Measurements from ENCODE around the gene LRRC43. TPM values are rescaled to one million over a fixed set of nuclear protein-coding genes. Genes with fewer than 3 reads are reported as not detected.

Gene LRRC43
- total and polyA plus RNA-seq, 7 donors: 0.05 to 0.36 (median 0.13) TPM; not detected in 2

DNA sequence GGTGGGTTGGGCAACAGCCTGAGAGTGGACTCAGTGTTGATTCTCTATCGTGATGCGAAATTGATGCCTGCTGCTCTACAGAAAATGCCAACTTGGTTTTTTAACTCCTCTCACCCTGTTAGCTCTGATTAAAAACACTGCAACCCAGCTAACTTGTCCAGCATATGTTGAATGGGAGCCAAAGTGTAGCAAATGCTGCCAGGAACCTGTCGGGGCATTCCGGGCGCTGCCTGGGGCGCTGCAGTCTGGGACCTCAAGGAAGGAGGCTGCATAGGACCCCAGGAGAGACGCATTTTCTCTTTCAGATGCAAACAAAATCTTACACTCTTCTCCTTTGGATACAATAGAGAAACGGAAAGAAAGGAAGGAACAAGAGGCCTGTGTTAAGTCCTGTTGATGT lies 24.5 kb downstream of the LRRC43 start:
- DNase-seq: no peak
- TF ChIP-seq, protein P1, sequence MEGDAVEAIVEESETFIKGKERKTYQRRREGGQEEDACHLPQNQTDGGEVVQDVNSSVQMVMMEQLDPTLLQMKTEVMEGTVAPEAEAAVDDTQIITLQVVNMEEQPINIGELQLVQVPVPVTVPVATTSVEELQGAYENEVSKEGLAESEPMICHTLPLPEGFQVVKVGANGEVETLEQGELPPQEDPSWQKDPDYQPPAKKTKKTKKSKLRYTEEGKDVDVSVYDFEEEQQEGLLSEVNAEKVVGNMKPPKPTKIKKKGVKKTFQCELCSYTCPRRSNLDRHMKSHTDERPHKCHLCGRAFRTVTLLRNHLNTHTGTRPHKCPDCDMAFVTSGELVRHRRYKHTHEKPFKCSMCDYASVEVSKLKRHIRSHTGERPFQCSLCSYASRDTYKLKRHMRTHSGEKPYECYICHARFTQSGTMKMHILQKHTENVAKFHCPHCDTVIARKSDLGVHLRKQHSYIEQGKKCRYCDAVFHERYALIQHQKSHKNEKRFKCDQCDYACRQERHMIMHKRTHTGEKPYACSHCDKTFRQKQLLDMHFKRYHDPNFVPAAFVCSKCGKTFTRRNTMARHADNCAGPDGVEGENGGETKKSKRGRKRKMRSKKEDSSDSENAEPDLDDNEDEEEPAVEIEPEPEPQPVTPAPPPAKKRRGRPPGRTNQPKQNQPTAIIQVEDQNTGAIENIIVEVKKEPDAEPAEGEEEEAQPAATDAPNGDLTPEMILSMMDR (IDR thresholded peaks at IDR 0.05): no peak
- ATAC-seq: no peak
- Histone ChIP-seq H3K27me3 (ENCODE audit: insufficient read depth in 3 of 3, low read length in 2 of 3) (peaks cover 0 to 33% (median 19%) of the 10 kb centered on the region in 3 donors), H3K4me3 (no peak overlapping the region), H3K27ac (no peak overlapping the region), H3K9me3 (no peaks in the 10 kb centered on the region), H3K36me3 (ENCODE audit: insufficient read depth in 1 of 2, low read depth in 1 of 2) (peaks cover 5 to 57% of the 10 kb centered on the region in 2 donors), H3K4me1 (no peaks in the 10 kb centered on the region)
- intact Hi-C loops (cut with DNase I): loop anchor here in 1 of 2 donors (10.0 kb wide), 1 partner anchor 283 kb away; no protein-coding TSS in a partner anchor
- 77 to 93% (median 78%) methylated on average over 8 of the region's 8 CpGs for WGBS, 3 donors

DNA sequence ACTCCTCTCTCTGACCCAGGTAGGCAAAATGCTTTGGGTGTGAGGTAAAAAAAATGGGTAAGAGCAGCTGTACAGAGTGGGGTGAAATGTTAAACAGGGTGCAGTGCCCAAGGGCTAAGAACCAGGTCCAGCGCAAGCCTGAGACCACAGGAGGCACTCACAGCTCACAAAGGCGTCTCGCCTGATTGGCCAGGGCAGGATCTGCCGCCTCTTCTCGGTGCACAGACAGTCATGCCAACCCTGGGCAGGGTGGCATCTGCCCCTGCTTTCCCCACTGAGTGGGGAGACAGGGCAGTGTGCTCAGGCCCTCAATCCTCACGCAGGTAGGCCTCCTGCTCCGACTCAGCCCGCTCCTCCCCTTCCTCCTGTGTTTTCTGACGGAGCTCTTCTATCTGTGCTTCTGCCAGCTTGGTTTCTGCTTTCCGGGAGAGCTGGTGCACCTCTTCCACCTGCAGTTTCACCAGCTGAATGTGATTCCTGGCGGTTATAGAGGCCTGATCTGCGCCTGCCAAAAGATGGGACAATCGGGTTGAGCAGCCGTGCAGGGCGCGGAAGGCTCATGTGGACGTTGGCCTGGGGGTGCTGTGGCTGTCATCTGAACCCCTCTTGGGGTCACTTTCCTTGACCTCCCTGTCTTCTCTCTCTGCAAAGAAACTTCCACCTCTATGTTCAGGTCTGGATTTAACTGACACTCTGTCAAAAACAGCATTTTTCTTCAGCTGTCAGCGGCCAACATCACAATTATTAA lies 25.3 kb downstream of the LRRC43 start:
- H3K4me1 ChIP-seq: no peaks in the 10 kb centered on the region
- ATAC-seq (no peak), DNase-seq (no peak)
- H3K4me3 ChIP-seq: no peak overlapping the region
- H3K27ac ChIP-seq: no peak overlapping the region
- intact Hi-C loops (cut with DNase I): loop anchor here in 1 of 2 donors (10.0 kb wide), 1 partner anchor 283 kb away; no protein-coding TSS in a partner anchor
- TF ChIP-seq, protein P1 (IDR thresholded peaks at IDR 0.05): no peak
- peaks cover 5 to 65% of the 10 kb centered on the region in 2 donors for H3K36me3 ChIP-seq (ENCODE audit: insufficient read depth in 1 of 2, low read depth in 1 of 2)
- peaks cover 0 to 24% (median 17%) of the 10 kb centered on the region in 3 donors for H3K27me3 ChIP-seq (ENCODE audit: insufficient read depth in 3 of 3, low read length in 2 of 3)
- 89 to 90% (median 90%) methylated on average over 18 of the region's 18 CpGs for WGBS, 3 donors
- H3K9me3 ChIP-seq: no peaks in the 10 kb centered on the region

DNA sequence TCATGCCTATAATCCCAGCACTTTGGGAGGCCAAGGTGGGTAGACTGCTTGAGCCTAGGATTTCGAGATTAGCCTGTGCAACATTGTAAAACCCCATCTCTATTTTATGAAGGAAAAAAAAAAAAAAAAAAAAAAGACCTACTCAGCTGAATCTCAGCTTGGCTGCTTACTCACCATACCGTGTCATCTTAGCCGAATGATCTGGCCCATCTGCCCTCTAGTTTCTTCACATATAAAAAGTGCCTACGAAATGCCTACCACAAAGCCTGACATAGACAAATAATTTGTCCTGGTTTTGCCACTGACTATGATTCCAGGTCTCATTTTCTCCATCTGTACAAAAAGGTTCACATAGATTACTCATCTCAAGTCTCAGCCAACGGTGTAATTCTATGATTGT lies 32.8 kb downstream of the LRRC43 start:
- H3K36me3 ChIP-seq (ENCODE audit: insufficient read depth in 1 of 2, low read depth in 1 of 2): peaks cover 21 to 98% of the 10 kb centered on the region in 2 donors
- H3K9me3 ChIP-seq: no peaks in the 10 kb centered on the region
- H3K27ac ChIP-seq: no peak overlapping the region
- intact Hi-C loops (cut with DNase I): no loop called here
- TF ChIP-seq, protein P1 (IDR thresholded peaks at IDR 0.05): no peak
- DNase-seq (no peak), ATAC-seq (no peak)
- WGBS, 3 donors: 76 to 91% (median 81%) methylated on average over 5 of the region's 5 CpGs
- H3K4me1 ChIP-seq: no peaks in the 10 kb centered on the region
- H3K27me3 ChIP-seq (ENCODE audit: insufficient read depth in 3 of 3, low read length in 2 of 3): no peaks in the 10 kb centered on the region
- H3K4me3 ChIP-seq: no peak overlapping the region

DNA sequence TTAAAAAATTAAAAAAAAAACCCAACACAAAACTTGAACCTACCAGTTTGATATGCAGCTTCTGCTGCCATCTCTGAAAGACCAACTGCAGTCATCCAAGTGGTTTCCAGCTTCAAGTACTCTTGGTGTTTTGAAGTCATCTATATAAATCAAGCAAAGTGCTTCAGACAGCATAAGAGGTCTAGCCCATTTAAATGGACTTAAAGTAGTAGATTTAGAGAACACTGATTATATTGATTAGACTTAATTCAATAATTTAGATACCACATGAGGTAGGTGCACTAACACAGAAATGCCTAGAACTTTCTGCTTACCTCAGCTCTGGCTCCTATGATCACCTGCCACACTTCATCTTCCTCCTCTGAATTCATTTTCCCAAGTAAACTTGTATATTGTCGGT lies 33.5 kb downstream of the LRRC43 start:
- Histone ChIP-seq H3K4me1 (no peaks in the 10 kb centered on the region), H3K27me3 (ENCODE audit: insufficient read depth in 3 of 3, low read length in 2 of 3) (no peaks in the 10 kb centered on the region), H3K27ac (no peak overlapping the region), H3K4me3 (no peak overlapping the region), H3K9me3 (no peaks in the 10 kb centered on the region), H3K36me3 (ENCODE audit: insufficient read depth in 1 of 2, low read depth in 1 of 2) (peaks cover 22 to 98% of the 10 kb centered on the region in 2 donors)
- ATAC-seq: no peak
- WGBS, 3 donors: 96 to 100% (median 97%) methylated on average over 1 of the region's 1 CpG
- TF ChIP-seq, protein P1 (IDR thresholded peaks at IDR 0.05): no peak
- intact Hi-C loops (cut with DNase I): no loop called here
- DNase-seq: no peak

All from psoas muscle (tissue), 8 donors.